GM19193 (cell line): ENCODE data around the gene ENTPD2.

Experiments used
- POLR2A ChIP-seq: IDR thresholded peaks from 4 replicates; pipeline ENCODE4 v1.6.1; 2011; ENCODE audit not compliant: insufficient read depth, insufficient read length; ENCODE audit errors: extremely low read depth

Gene ENTPD2

GRCh38 chr9:137034039-137034708 is 19.7 kb downstream of the ENTPD2 start:
- no peak for TF ChIP-seq POLR2A

- TF ChIP-seq POLR2A: no peak
Measured at GRCh38 chr9:137032858-137033257, 21.0 kb downstream of the ENTPD2 start.

GRCh38 chr9:137031904-137032640 is 21.8 kb downstream of the ENTPD2 start, which contains the start of gene FUT7:
Gene FUT7 (minus strand): TSS chr9:137032088. CDS start chr9:137031991, 97 bp downstream.
- TF ChIP-seq POLR2A: no peak

GRCh38 chr9:137030538-137031527 is 23.0 kb downstream of the ENTPD2 start:
- no peak for TF ChIP-seq POLR2A

- TF ChIP-seq POLR2A: no peak
Measured at GRCh38 chr9:137030006-137030405, 23.9 kb downstream of the ENTPD2 start.

GRCh38 chr9:137029058-137029936 is 24.6 kb downstream of the ENTPD2 start:
- no peak for TF ChIP-seq POLR2A

GRCh38 chr9:137028263-137029057 is 25.4 kb downstream of the ENTPD2 start:
- no peak for TF ChIP-seq POLR2A

- no peak for TF ChIP-seq POLR2A
Measured at GRCh38 chr9:137027369-137028262, 26.2 kb downstream of the ENTPD2 start, which contains the start of gene ABCA2. Gene ABCA2 (minus strand): TSS chr9:137028237. CDS start chr9:137028140, 97 bp downstream.

GRCh38 chr9:137026828-137027227 is 27.0 kb downstream of the ENTPD2 start:
- TF ChIP-seq POLR2A: no peak

- TF ChIP-seq POLR2A: no peak
Measured at GRCh38 chr9:137026384-137026783, 27.5 kb downstream of the ENTPD2 start.

GRCh38 chr9:137025517-137025966 is 28.3 kb downstream of the ENTPD2 start:
- no peak for TF ChIP-seq POLR2A

- TF ChIP-seq POLR2A: no peak
Measured at GRCh38 chr9:137023583-137023991, 30.3 kb downstream of the ENTPD2 start.
